Keratinocyte (primary cell): Measurements from ENCODE around the gene FNDC3B. TPM values are rescaled to one million over a fixed set of nuclear protein-coding genes. Genes with fewer than 3 reads are reported as not detected.

Experiments
- DNase-seq: peaks from one replicate; pipeline ENCODE4 v3.0.0-alpha.2; 2011; ENCODE audit warnings: low read depth, missing footprints, low spot score
- FAIRE-seq: peaks from 2 replicates; lab custom pipeline; 2011; peaks lifted over from hg19 to GRCh38; lab: Jason Lieb, UNC
- H2AFZ ChIP-seq: 2 replicates; pipeline ENCODE4 v1.6.0; 2012; ENCODE audit warnings: low read length, control low read depth, inconsistent platforms; ENCODE audit not compliant: control insufficient read depth
- H3K27ac ChIP-seq: 2 replicates; pipeline ENCODE4 v1.5.1; 2011; ENCODE audit warnings: low read length; ENCODE audit not compliant: control insufficient read depth, insufficient read depth
- H3K27me3 ChIP-seq: 3 replicates; pipeline ENCODE4 v1.6.0; 2011; ENCODE audit warnings: low read length; ENCODE audit not compliant: control insufficient read depth, insufficient read depth; ENCODE audit errors: extremely low read depth
- H3K36me3 ChIP-seq, 2 experiments: 2 replicates in 1 of 2; 3 replicates in 1 of 2; pipeline ENCODE4 v1.5.1; 2011; ENCODE audit warnings: low read length in 2 of 2, mild to moderate bottlenecking in 1 of 2; ENCODE audit not compliant: control insufficient read depth in 2 of 2, insufficient read depth in 2 of 2; ENCODE audit errors: extremely low read depth in 1 of 2
- H3K4me1 ChIP-seq: 3 replicates; pipeline ENCODE4 v1.5.1; 2011; ENCODE audit warnings: low read length; ENCODE audit not compliant: control insufficient read depth, insufficient read depth; ENCODE audit errors: extremely low read depth
- H3K4me2 ChIP-seq: 3 replicates; pipeline ENCODE4 v1.6.0; 2011; ENCODE audit warnings: low read depth, low read length; ENCODE audit not compliant: control insufficient read depth, insufficient read depth; ENCODE audit errors: extremely low read depth
- H3K4me3 ChIP-seq, 3 experiments: fragments of 200-600 bp in 1 of 3; sonication (generic) in 1 of 3; 2 replicates in 2 of 3; 3 replicates in 1 of 3; pipeline ENCODE4 v1.5.1; 2011 to 2016; ENCODE audit warnings: low read length in 3 of 3, mild to moderate bottlenecking in 3 of 3, control low read depth in 2 of 3, inconsistent platforms in 1 of 3, low read depth in 1 of 3, mixed read lengths in 1 of 3, mixed run types in 1 of 3, moderate library complexity in 1 of 3; ENCODE audit not compliant: control insufficient read depth in 2 of 3, insufficient read depth in 2 of 3; ENCODE audit errors: extremely low read depth in 1 of 3
- H3K79me2 ChIP-seq: 2 replicates; pipeline ENCODE4 v1.6.0; 2012; ENCODE audit warnings: low read length; ENCODE audit not compliant: control insufficient read depth, insufficient read depth
- H3K9ac ChIP-seq: 3 replicates; pipeline ENCODE4 v1.6.0; 2011; ENCODE audit warnings: low read length; ENCODE audit not compliant: control insufficient read depth, insufficient read depth; ENCODE audit errors: extremely low read depth
- H3K9me1 ChIP-seq: 3 replicates; pipeline ENCODE4 v1.6.0; 2011; ENCODE audit warnings: low read length; ENCODE audit not compliant: control insufficient read depth, insufficient read depth; ENCODE audit errors: extremely low read depth
- H3K9me3 ChIP-seq: 2 replicates; pipeline ENCODE4 v1.5.1; 2012; ENCODE audit warnings: low read depth, low read length; ENCODE audit not compliant: control insufficient read depth
- H4K20me1 ChIP-seq: 3 replicates; pipeline ENCODE4 v1.6.0; 2011; ENCODE audit warnings: low read length; ENCODE audit not compliant: control insufficient read depth, insufficient read depth; ENCODE audit errors: extremely low read depth
- CTCF ChIP-seq, 3 experiments: IDR thresholded peaks in 1 of 3; conservative IDR thresholded peaks in 1 of 3; optimal IDR thresholded peaks in 1 of 3; 2 replicates in 2 of 3; 3 replicates in 1 of 3; pipeline versions ENCODE3 to v1.5.1; 2011; ENCODE audit warnings: low read length in 3 of 3, mild to moderate bottlenecking in 3 of 3, moderate library complexity in 2 of 3, control low read depth in 1 of 3, inconsistent platforms in 1 of 3; ENCODE audit not compliant: insufficient read depth in 2 of 3; ENCODE audit errors: extremely low read depth in 1 of 3
- EZH2 ChIP-seq: IDR thresholded peaks from one replicate; pipeline ENCODE4 v1.6.1; 2012; ENCODE audit warnings: inconsistent platforms, mild to moderate bottlenecking, low read length, moderate library complexity
- dilution Hi-C: fragments of 300-500 bp; cut with MboI; formaldehyde crosslinking; loops from one replicate; pipeline ENCODE4 v1.7.0; 2020; ENCODE audit warnings: low sequenced_read_pairs; ENCODE audit not compliant: extremely low pct_ligation_motif_present
- polyA plus RNA-seq, 5 experiments: library from polyadenylated mRNA; depleted of rRNA in 3 of 5; stranded (reverse) in 3 of 5; stranded (forward) in 1 of 5; unstranded in 1 of 5; fragments of >200 nt; gene quantifications; 1 replicate in 1 of 5; 2 replicates in 3 of 5; 3 replicates in 1 of 5; pipeline versions ENCODE4 v1.2.1 to v1.2.3, GENCODE V29; 2011 to 2012; ENCODE audit warnings: missing spikeins in 2 of 5, low read depth in 1 of 5, low replicate concordance in 1 of 5

FNDC3B gene
- polyA plus RNA-seq, 1 donor (not counting 4 experiments of a cell fraction or from before 2014, with no cell fraction given) = 31.4 TPM

GRCh38 chr3:172391592-172392302 lies 352.4 kb downstream of the FNDC3B start:
- no peak for FAIRE-seq
- dilution Hi-C loops = no loop called here
- H3K4me1 ChIP-seq = no peaks in the 10 kb centered on the region
- H3K27ac ChIP-seq = no peak overlapping the region
- TF ChIP-seq EZH2 (no peak), CTCF (optimal IDR thresholded peaks at IDR 0.05 in 1 of 3, IDR thresholded peaks at IDR 0.05 in 1 of 3, conservative IDR thresholded peaks at IDR 0.05 in 1 of 3; ENCODE audit: extremely low read depth in 1 of 3, insufficient read depth in 2 of 3, low read length in 3 of 3) (no peak)
- peaks cover 0 to 3% of the 10 kb centered on the region in 2 experiments for H3K36me3 ChIP-seq
- H4K20me1 ChIP-seq = no peaks in the 10 kb centered on the region
- H3K79me2 ChIP-seq = no peaks in the 10 kb centered on the region
- no peak for DNase-seq
- no peaks in the 10 kb centered on the region for H3K9me3 ChIP-seq
- no peaks in the 10 kb centered on the region for H3K9me1 ChIP-seq
- no peak overlapping the region for H3K9ac ChIP-seq
- no peak overlapping the region for H2AFZ ChIP-seq
- H3K27me3 ChIP-seq = no peaks in the 10 kb centered on the region
- H3K4me2 ChIP-seq = no peak overlapping the region
- no peak overlapping the region for H3K4me3 ChIP-seq

GRCh38 chr3:172394692-172395091 lies 355.3 kb downstream of the FNDC3B start:
- no peaks in the 10 kb centered on the region for H3K4me1 ChIP-seq
- no peak overlapping the region for H2AFZ ChIP-seq
- H3K9me3 ChIP-seq = no peaks in the 10 kb centered on the region
- H3K4me3 ChIP-seq = no peak overlapping the region
- dilution Hi-C loops = no loop called here
- no peak for TF ChIP-seq CTCF (optimal IDR thresholded peaks at IDR 0.05 in 1 of 3, IDR thresholded peaks at IDR 0.05 in 1 of 3, conservative IDR thresholded peaks at IDR 0.05 in 1 of 3; ENCODE audit: extremely low read depth in 1 of 3, insufficient read depth in 2 of 3, low read length in 3 of 3)
- TF ChIP-seq EZH2 = no peak
- no peak overlapping the region for H3K9ac ChIP-seq
- no peak overlapping the region for H3K27ac ChIP-seq
- FAIRE-seq (no peak), DNase-seq (no peak)
- H3K36me3 ChIP-seq = peaks cover 3 to 8% of the 10 kb centered on the region in 2 experiments
- H4K20me1 ChIP-seq = no peaks in the 10 kb centered on the region
- no peaks in the 10 kb centered on the region for H3K27me3 ChIP-seq
- H3K79me2 ChIP-seq = no peaks in the 10 kb centered on the region
- no peak overlapping the region for H3K4me2 ChIP-seq
- no peaks in the 10 kb centered on the region for H3K9me1 ChIP-seq
